HepG2 (cell line): ENCODE measurements around the gene TXNDC11. TPM values are rescaled to one million over a fixed set of nuclear protein-coding genes. Genes with fewer than 3 reads are reported as not detected.

Experiments used
- ATAC-seq: fragments of 200-7000 bp; cut with Tn5 transposase; 3 replicates; pipeline ENCODE4 v1.9.1; 2020; ENCODE audit warnings: mild to moderate bottlenecking, moderate library complexity
- BruUV-seq: library from RNA; stranded (reverse); fragments of 400-500 nt; replicated peaks from 2 replicates; lab custom pipeline; 2021; lab: Mats Ljungman, UMichigan
- CTCF ChIA-PET: fragments of 300-600 bp; formaldehyde crosslinking; extraction: SDS; loops from one replicate; lab custom pipeline; 2021; ENCODE audit warnings: low total read pairs, inconsistent platforms, low intra/inter-chr PET ratio; lab: Yijun Ruan, JAX
- POLR2A ChIA-PET: fragments of 350-600 bp; sonication (Branson Sonifier 250); formaldehyde crosslinking; loops from one replicate; lab custom pipeline; 2020; ENCODE audit warnings: antibody characterized with exemption, inconsistent platforms; lab: Yijun Ruan, JAX
- DNase-seq: peaks from one replicate; pipeline ENCODE4 v3.0.0-alpha.2; 2015; ENCODE audit warnings: low spot score
- FAIRE-seq: peaks from 3 replicates; lab custom pipeline; 2011; peaks lifted over from hg19 to GRCh38; lab: Jason Lieb, UNC
- H2AFZ ChIP-seq: one replicate; pipeline ENCODE4 v1.6.1; 2011; ENCODE audit warnings: low read length, inconsistent platforms
- H3K27ac ChIP-seq: fragments of 300-600 bp; 3 replicates; pipeline ENCODE4 v1.8.0; 2011; ENCODE audit warnings: mixed run types, mild to moderate bottlenecking, mixed read lengths, low read length, inconsistent platforms; ENCODE audit not compliant: insufficient read depth; ENCODE audit errors: extremely low read length
- H3K27me3 ChIP-seq, 2 experiments: fragments of 200-600 bp in 1 of 2; 2 replicates in 1 of 2; 3 replicates in 1 of 2; pipeline versions ENCODE4 v1.6.0 to v1.8.0; 2011; ENCODE audit warnings: low read length in 2 of 2, mild to moderate bottlenecking in 2 of 2, moderate library complexity in 2 of 2, inconsistent platforms in 1 of 2; ENCODE audit not compliant: insufficient read depth in 2 of 2, control insufficient read depth in 1 of 2
- H3K36me3 ChIP-seq, 2 experiments: fragments of 200-600 bp in 1 of 2; replicated peaks in 1 of 2; 2 replicates in 1 of 2; 3 replicates in 1 of 2; pipeline versions ENCODE4 v1.5.1 to v1.8.0; 2011; ENCODE audit warnings: low read length in 2 of 2, inconsistent platforms in 1 of 2; ENCODE audit not compliant: insufficient read depth in 2 of 2, control insufficient read depth in 1 of 2
- H3K4me1 ChIP-seq: 2 replicates; pipeline ENCODE4 v1.5.1; 2012; ENCODE audit warnings: low read length, inconsistent platforms; ENCODE audit not compliant: insufficient read depth
- H3K4me2 ChIP-seq: 2 replicates; pipeline ENCODE4 v1.6.0; 2011; ENCODE audit warnings: low read depth, low read length, inconsistent platforms
- H3K4me3 ChIP-seq, 3 experiments: fragments of 200-600 bp in 1 of 3; sonication (generic), shearing (Covaris generic) in 1 of 3; replicated peaks in 1 of 3; 2 replicates each; pipeline ENCODE4 v1.5.1; 2011 to 2016; ENCODE audit warnings: low read length in 3 of 3, inconsistent platforms in 2 of 3, low read depth in 2 of 3, mild to moderate bottlenecking in 2 of 3, control low read depth in 1 of 3, mixed read lengths in 1 of 3; ENCODE audit not compliant: insufficient read depth in 1 of 3
- H3K79me2 ChIP-seq: one replicate; pipeline ENCODE4 v1.6.1; 2011; ENCODE audit warnings: low read length, inconsistent platforms; ENCODE audit not compliant: insufficient read depth
- H3K9ac ChIP-seq: 2 replicates; pipeline ENCODE4 v1.6.0; 2011; ENCODE audit warnings: mild to moderate bottlenecking, low read depth, low read length, inconsistent platforms; ENCODE audit not compliant: insufficient read depth
- H3K9me3 ChIP-seq: 2 replicates; pipeline ENCODE4 v1.5.1; 2012; ENCODE audit warnings: mild to moderate bottlenecking, low read length
- H4K20me1 ChIP-seq: 2 replicates; pipeline ENCODE4 v1.6.0; 2011; ENCODE audit warnings: inconsistent platforms, mild to moderate bottlenecking, low read length, moderate library complexity; ENCODE audit not compliant: insufficient read depth
- ELK4 ChIP-seq: sonication (generic); formaldehyde crosslinking; IDR thresholded peaks from 2 replicates; pipeline ENCODE4 v1.9.0; 2021; ENCODE audit warnings: missing genetic modification reagents, borderline replicate concordance
- EZH2 ChIP-seq: conservative IDR thresholded peaks from 2 replicates; pipeline ENCODE4 v1.6.1; 2012; ENCODE audit warnings: mild to moderate bottlenecking, low read depth, low read length, moderate library complexity
- KMT2A ChIP-seq: sonication (generic); formaldehyde crosslinking; IDR thresholded peaks from 2 replicates; pipeline ENCODE4 v1.4.0; 2020; ENCODE audit warnings: missing genetic modification reagents
- MTF2 ChIP-seq: sonication (generic); formaldehyde crosslinking; IDR thresholded peaks from 2 replicates; pipeline ENCODE4 v1.5.0; 2020; ENCODE audit warnings: missing genetic modification reagents, borderline replicate concordance
- NFKBIZ ChIP-seq: IDR thresholded peaks from 2 replicates; pipeline ENCODE4 v1.6.1; 2018; ENCODE audit warnings: missing genetic modification reagents, missing compliant biosample characterization
- SAP130 ChIP-seq: IDR thresholded peaks from 2 replicates; pipeline ENCODE4 v1.6.1; 2016; ENCODE audit warnings: low read depth
- SATB2 ChIP-seq: sonication (generic); formaldehyde crosslinking; IDR thresholded peaks from 2 replicates; pipeline ENCODE4 v1.5.0; 2020; ENCODE audit warnings: missing genetic modification reagents
- SMAD1 ChIP-seq: sonication (generic); formaldehyde crosslinking; IDR thresholded peaks from 2 replicates; pipeline ENCODE4 v1.4.0; 2020; ENCODE audit warnings: missing genetic modification reagents, low read depth, mild to moderate bottlenecking, borderline replicate concordance
- SMAD9 ChIP-seq: sonication (generic); formaldehyde crosslinking; IDR thresholded peaks from 2 replicates; pipeline ENCODE4 v1.5.1; 2020; ENCODE audit warnings: mild to moderate bottlenecking, missing genetic modification reagents
- XRCC5 ChIP-seq: fragments of 200-400 bp; formaldehyde crosslinking; optimal IDR thresholded peaks from 2 replicates; pipeline ENCODE3; 2017; ENCODE audit warnings: mild to moderate bottlenecking, low read length
- ZBTB25 ChIP-seq: IDR thresholded peaks from 2 replicates; pipeline ENCODE4 v1.6.1; 2018; ENCODE audit warnings: missing genetic modification reagents
- ZFP36L2 ChIP-seq: sonication (generic); formaldehyde crosslinking; IDR thresholded peaks from 2 replicates; pipeline ENCODE4 v1.4.0; 2020; ENCODE audit warnings: missing genetic modification reagents
- ZNF101 ChIP-seq: sonication (generic); formaldehyde crosslinking; IDR thresholded peaks from 2 replicates; pipeline ENCODE4 v1.4.0; 2020; ENCODE audit warnings: mild to moderate bottlenecking, low read depth, missing genetic modification reagents, borderline replicate concordance
- ZNF20 ChIP-seq: sonication (generic); formaldehyde crosslinking; IDR thresholded peaks from 2 replicates; pipeline ENCODE4 v1.4.0; 2020; ENCODE audit warnings: mild to moderate bottlenecking, moderate library complexity, missing genetic modification reagents
- ZNF556 ChIP-seq: sonication (generic); formaldehyde crosslinking; IDR thresholded peaks from 2 replicates; pipeline ENCODE4 v1.4.0; 2020; ENCODE audit warnings: mild to moderate bottlenecking, missing genetic modification reagents, borderline replicate concordance
- ZNF790 ChIP-seq: sonication (generic); formaldehyde crosslinking; IDR thresholded peaks from 2 replicates; pipeline ENCODE4 v1.8.0; 2022; ENCODE audit warnings: missing genetic modification reagents, mild to moderate bottlenecking, borderline replicate concordance
- WGBS: methylation state at CpG from one replicate; pipeline ENCODE4 v1.1.6; 2017; ENCODE audit warnings: low lambda C conversion rate; 5-methylcytosine and 5-hydroxymethylcytosine counted together
- in situ Hi-C: cut with HindIII; loops from 2 replicates; pipeline ENCODE4 v1.10.0; 2017; ENCODE audit warnings: low pct_unique_long_range_greater_than_20kb; ENCODE audit not compliant: extremely low pct_ligation_motif_present
- intact Hi-C: fragments of 100-400 bp; cut with micrococcal nuclease; formaldehyde crosslinking; loops from one replicate; pipeline ENCODE4 v1.10.0; 2022; ENCODE audit not compliant: unreplicated experiment
- polyA plus RNA-seq, 8 experiments: library from polyadenylated mRNA; depleted of rRNA in 3 of 8; stranded (reverse) in 7 of 8; unstranded in 1 of 8; fragments of >200 nt; fragmentation: Illumina TruSeq in 4 of 8; extraction: Trizol in 4 of 8; gene quantifications; 2 replicates each; pipeline versions ENCODE4 v1.2.1 to v1.2.3, GENCODE V29; 2011 to 2016; ENCODE audit warnings: low read depth in 4 of 8, missing spikeins in 1 of 8, mixed read lengths in 1 of 8; ENCODE audit not compliant: insufficient read depth in 1 of 8
- total RNA-seq, 5 experiments: library from RNA; depleted of rRNA; stranded (reverse); fragments of >200 nt; fragmentation: Illumina TruSeq; extraction: Trizol; gene quantifications; 2 replicates each; pipeline ENCODE4 v1.2.3, GENCODE V29; 2016; ENCODE audit warnings: low read depth in 1 of 5
- TF ChIP-seq, protein P1 (sequence below): sonication (generic); formaldehyde crosslinking; IDR thresholded peaks from 2 replicates; pipeline ENCODE4 v1.8.1; 2023; ENCODE audit warnings: mild to moderate bottlenecking, moderate library complexity, missing genetic modification reagents
- TF ChIP-seq, protein P2 (sequence below): IDR thresholded peaks from 2 replicates; pipeline ENCODE4 v1.6.1; 2016

The TXNDC11 gene
- total and polyA plus RNA-seq, 2 of the 13 experiments (the other 11 are each of a cell fraction or from before 2014, with no cell fraction given): 74.9 to 123 TPM

GRCh38 chr16:11740567-11740966 lies 2.1 kb downstream of the TXNDC11 start (continued):
- TF ChIP-seq, protein P1, sequence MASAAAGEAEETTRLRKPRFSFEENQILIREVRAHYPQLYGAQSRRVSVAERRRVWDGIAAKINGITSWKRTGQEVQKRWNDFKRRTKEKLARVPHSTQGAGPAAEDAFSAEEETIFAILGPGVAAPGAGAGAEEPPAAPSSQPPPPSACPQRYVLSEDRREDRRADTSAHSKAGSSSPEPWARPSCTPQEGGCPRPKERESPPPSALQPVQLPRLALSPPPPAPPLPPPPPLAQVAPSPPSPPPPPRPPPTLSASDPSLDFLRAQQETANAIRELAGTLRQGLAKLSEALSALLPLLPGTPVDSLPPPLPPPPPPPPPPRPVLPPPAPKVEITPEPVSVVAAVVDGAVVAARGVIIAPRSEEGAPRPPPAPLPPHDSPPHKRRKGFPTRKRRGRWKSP (CRISPR knock-in tag): no peak
- TF ChIP-seq SMAD9 (CRISPR knock-in tag) (0 out of 2 replicates have a peak, but pooled peaks have one; percentile 29), KMT2A (CRISPR knock-in tag) (0 out of 2 replicates have a peak, but pooled peaks have one; percentile 8), SAP130 (CRISPR knock-in tag) (0 out of 2 replicates have a peak, but pooled peaks have one; percentile 24)
- TF ChIP-seq, all 625 proteins: peak for 7

DNA sequence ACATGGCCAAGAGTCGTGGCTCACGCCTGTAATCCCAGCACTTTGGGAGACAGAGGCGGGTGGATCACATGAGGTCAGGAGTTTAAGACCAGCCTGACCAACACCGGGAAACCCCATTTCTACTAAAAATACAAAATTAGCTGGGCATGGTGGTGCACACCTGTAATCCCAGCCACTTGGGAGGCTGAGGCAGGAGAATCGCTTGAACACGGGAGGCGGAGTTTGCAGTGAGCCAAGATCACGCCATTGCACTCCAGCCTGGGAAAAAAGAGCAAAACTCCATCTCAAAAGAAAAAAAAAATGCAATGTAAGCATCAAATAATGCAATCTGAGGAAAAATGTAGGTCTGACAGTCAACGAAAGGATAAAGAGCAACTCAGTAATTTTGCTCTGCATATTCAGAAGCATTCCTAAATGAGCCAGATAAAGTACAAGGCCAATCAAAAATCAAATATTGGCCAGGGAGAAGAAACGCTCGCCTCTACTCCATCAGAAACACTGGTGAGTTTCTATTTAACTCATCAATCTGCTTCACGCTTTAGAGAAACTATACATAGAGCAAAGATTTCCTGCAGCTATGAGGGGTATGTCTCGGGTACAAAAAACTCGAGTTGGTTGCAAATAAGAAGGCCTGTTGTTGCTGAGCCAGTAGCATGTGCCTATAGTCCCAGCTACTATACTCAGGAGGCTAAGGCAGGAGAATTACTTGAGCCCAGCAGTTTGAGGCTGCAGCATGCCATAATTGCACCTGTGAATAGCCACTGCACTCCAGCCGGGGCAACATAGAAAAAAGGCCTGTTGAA lies 3.7 kb downstream of the TXNDC11 start:
- DNase-seq (no peak), ATAC-seq (no peak), FAIRE-seq (no peak)
- BruUV-seq: no TSS peak
- H3K27me3 ChIP-seq: no peaks in the 10 kb centered on the region; a peak in 1 of 5 replicates
- peaks cover 14 to 41% of the 10 kb centered on the region in 2 experiments for H3K36me3 ChIP-seq
- H3K4me1 ChIP-seq: peaks cover 82% of the 10 kb centered on the region
- H3K27ac ChIP-seq: no peak overlapping the region
- intact Hi-C loops: no loop called here
- H3K4me2 ChIP-seq: peak overlapping the region; percentile 89
- ChIA-PET POLR2A (interaction anchor here (0.8 to 1.4 kb wide), 4 partner anchors 9 to 177 kb away, joined by 3 to 5 read pairs (median 3); partner anchors contain the start of genes GSPT1 and ZC3H7A), CTCF (no interaction called here)
- peaks cover 48% of the 10 kb centered on the region for H4K20me1 ChIP-seq
- H3K9ac ChIP-seq: 0 out of 2 replicates have a peak overlapping the region, but pooled peaks have one; percentile 1
- H3K4me3 ChIP-seq: no peak overlapping the region
- in situ Hi-C loops: no loop called here
- no peak overlapping the region for H2AFZ ChIP-seq
- WGBS: 90% methylated on average over 15 of the region's 15 CpGs
- H3K9me3 ChIP-seq: no peaks in the 10 kb centered on the region
- H3K79me2 ChIP-seq: peaks cover 80% of the 10 kb centered on the region
- TF ChIP-seq ZNF556 (CRISPR knock-in tag) (no peak), ZNF790 (CRISPR knock-in tag) (no peak), SATB2 (no peak), ELK4 (CRISPR knock-in tag) (no peak), MTF2 (CRISPR knock-in tag) (no peak), ZFP36L2 (CRISPR knock-in tag) (no peak), XRCC5 (no peak), SMAD1 (no peak), ZBTB25 (no peak), EZH2 (no peak), ZNF20 (CRISPR knock-in tag) (no peak), ZNF101 (CRISPR knock-in tag) (no peak), NFKBIZ (no peak)
- TF ChIP-seq, protein P2, sequence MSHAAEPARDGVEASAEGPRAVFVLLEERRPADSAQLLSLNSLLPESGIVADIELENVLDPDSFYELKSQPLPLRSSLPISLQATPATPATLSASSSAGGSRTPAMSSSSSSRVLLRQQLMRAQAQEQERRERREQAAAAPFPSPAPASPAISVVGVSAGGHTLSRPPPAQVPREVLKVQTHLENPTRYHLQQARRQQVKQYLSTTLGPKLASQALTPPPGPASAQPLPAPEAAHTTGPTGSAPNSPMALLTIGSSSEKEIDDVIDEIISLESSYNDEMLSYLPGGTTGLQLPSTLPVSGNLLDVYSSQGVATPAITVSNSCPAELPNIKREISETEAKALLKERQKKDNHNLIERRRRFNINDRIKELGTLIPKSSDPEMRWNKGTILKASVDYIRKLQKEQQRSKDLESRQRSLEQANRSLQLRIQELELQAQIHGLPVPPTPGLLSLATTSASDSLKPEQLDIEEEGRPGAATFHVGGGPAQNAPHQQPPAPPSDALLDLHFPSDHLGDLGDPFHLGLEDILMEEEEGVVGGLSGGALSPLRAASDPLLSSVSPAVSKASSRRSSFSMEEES: no peak
